Loucy (cell line): ENCODE data around the gene TGM2.

Experiments
- H2AFZ ChIP-seq: fragments of 200-600 bp; sonication (generic); 2 replicates; pipeline ENCODE4 v1.6.0; 2016; ENCODE audit warnings: antibody characterized with exemption, mild to moderate bottlenecking, low read length, moderate library complexity
- H3F3A ChIP-seq: fragments of 200-600 bp; 2 replicates; pipeline ENCODE4 v1.6.0; 2016; ENCODE audit warnings: antibody characterized with exemption, low read depth, mild to moderate bottlenecking
- H3K27me3 ChIP-seq: fragments of 200-600 bp; sonication (generic); 2 replicates; pipeline ENCODE4 v1.6.1; 2014; ENCODE audit warnings: low read length, mild to moderate bottlenecking; ENCODE audit not compliant: insufficient read depth, poor library complexity, severe bottlenecking
- H3K36me3 ChIP-seq: fragments of 200-600 bp; sonication (generic); 2 replicates; pipeline ENCODE4 v1.6.1; 2016; ENCODE audit warnings: low read length; ENCODE audit not compliant: insufficient read depth
- H3K4me1 ChIP-seq: fragments of 200-600 bp; sonication (generic); 2 replicates; pipeline ENCODE4 v1.5.1; 2014; ENCODE audit warnings: low read length, mild to moderate bottlenecking; ENCODE audit not compliant: insufficient read depth, poor library complexity, severe bottlenecking
- H3K4me2 ChIP-seq: fragments of 200-600 bp; sonication (generic); 2 replicates; pipeline ENCODE4 v1.6.0; 2014; ENCODE audit warnings: antibody characterized with exemption, low read length, low read depth, mild to moderate bottlenecking; ENCODE audit not compliant: poor library complexity, severe bottlenecking
- H3K4me3 ChIP-seq: fragments of 200-600 bp; sonication (generic); 2 replicates; pipeline ENCODE4 v1.5.1; 2014; ENCODE audit warnings: low read length, mild to moderate bottlenecking, mixed read lengths; ENCODE audit not compliant: poor library complexity, severe bottlenecking
- H3K79me2 ChIP-seq: fragments of 200-600 bp; sonication (generic); 2 replicates; pipeline ENCODE4 v1.6.1; 2014; ENCODE audit warnings: low read length; ENCODE audit not compliant: insufficient read depth
- H3K9ac ChIP-seq: fragments of 200-600 bp; sonication (generic); 2 replicates; pipeline ENCODE4 v1.6.0; 2014; ENCODE audit warnings: mild to moderate bottlenecking, low read depth, low read length, moderate library complexity; ENCODE audit not compliant: poor library complexity, severe bottlenecking
- H3K9me2 ChIP-seq: fragments of 200-600 bp; sonication (generic); replicated peaks from 2 replicates; pipeline ENCODE4 v1.6.1; 2016; ENCODE audit warnings: low read depth, low read length, mixed read lengths
- H3K9me3 ChIP-seq: fragments of 200-600 bp; sonication (generic); 2 replicates; pipeline ENCODE4 v1.6.1; 2014; ENCODE audit warnings: mild to moderate bottlenecking, antibody characterized with exemption, low read length, low read depth; ENCODE audit not compliant: insufficient read depth
- H4K20me1 ChIP-seq: fragments of 200-600 bp; sonication (generic); 2 replicates; pipeline ENCODE4 v1.6.0; 2014; ENCODE audit warnings: antibody characterized with exemption, low read length, mild to moderate bottlenecking; ENCODE audit not compliant: insufficient read depth, poor library complexity, severe bottlenecking
- CTCF ChIP-seq: fragments of 200-600 bp; sonication (generic); conservative IDR thresholded peaks from 2 replicates; pipeline ENCODE4 v1.5.1; 2014; ENCODE audit warnings: mild to moderate bottlenecking, antibody characterized with exemption, low read length
- EZH2phosphoT487 ChIP-seq: fragments of 200-600 bp; IDR thresholded peaks from 2 replicates; pipeline ENCODE4 v1.6.1; 2018; ENCODE audit warnings: antibody characterized with exemption, mild to moderate bottlenecking, moderate library complexity, borderline replicate concordance

Gene TGM2

GRCh38 chr20:38132910-38133501, 32.1 kb downstream of the TGM2 start:
- no peak overlapping the region for H3K4me3 ChIP-seq
- no peaks in the 10 kb centered on the region for H4K20me1 ChIP-seq
- no peaks in the 10 kb centered on the region for H3K27me3 ChIP-seq
- H3K36me3 ChIP-seq = no peaks in the 10 kb centered on the region
- no peaks in the 10 kb centered on the region for H3F3A ChIP-seq
- H3K9ac ChIP-seq = no peak overlapping the region
- no peaks in the 10 kb centered on the region for H3K9me3 ChIP-seq
- TF ChIP-seq CTCF (no peak), EZH2phosphoT487 (no peak)
- peaks cover 32% of the 10 kb centered on the region for H3K4me1 ChIP-seq
- H3K4me2 ChIP-seq = no peak overlapping the region
- H3K9me2 ChIP-seq = no peaks in the 10 kb centered on the region
- no peak overlapping the region for H2AFZ ChIP-seq
- no peaks in the 10 kb centered on the region for H3K79me2 ChIP-seq

DNA sequence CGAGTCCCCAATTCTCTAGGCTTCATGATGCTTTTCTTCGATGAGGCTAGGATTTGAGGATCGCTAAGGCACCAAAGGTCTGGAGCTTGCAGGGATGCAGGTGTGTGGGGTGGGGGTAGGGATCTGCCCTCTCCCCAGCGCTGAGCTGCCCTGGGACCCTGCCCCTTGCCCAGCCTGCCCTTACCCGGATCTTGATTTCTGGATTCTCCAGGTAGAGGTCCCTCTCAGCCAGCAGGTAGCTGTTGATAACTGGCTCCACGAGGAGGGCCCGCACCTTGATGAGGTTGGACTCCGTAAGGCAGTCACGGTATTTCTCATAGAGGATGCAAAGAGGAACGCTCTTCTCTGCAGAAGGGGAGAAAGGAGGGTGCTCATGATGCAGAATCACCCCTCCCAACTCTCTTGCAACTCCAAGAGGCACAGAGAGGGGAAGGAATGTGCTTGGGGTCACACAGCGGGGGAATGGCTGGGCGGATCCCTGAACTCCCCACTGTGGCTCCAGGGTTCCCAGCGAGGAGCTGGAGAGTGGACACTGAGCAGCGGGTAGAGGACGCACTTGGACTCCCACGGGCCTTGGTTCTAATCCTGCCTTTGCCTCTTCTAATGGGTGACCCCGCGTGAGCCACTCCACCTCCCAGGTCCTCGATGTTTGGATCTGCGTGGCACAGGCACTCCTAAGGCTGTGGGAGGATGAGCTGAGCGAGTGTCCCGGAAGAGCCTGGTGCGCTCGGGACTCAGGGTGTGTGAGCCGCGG, 32.7 kb downstream of the TGM2 start:
- no peak overlapping the region for H3K4me3 ChIP-seq
- no peak overlapping the region for H3K9ac ChIP-seq
- H3K4me1 ChIP-seq = peaks cover 32% of the 10 kb centered on the region
- H2AFZ ChIP-seq = no peak overlapping the region
- no peaks in the 10 kb centered on the region for H3K36me3 ChIP-seq
- no peak overlapping the region for H3K4me2 ChIP-seq
- TF ChIP-seq CTCF (no peak), EZH2phosphoT487 (no peak)
- no peaks in the 10 kb centered on the region for H4K20me1 ChIP-seq
- H3F3A ChIP-seq = no peaks in the 10 kb centered on the region
- no peaks in the 10 kb centered on the region for H3K27me3 ChIP-seq
- H3K9me2 ChIP-seq = no peaks in the 10 kb centered on the region
- H3K79me2 ChIP-seq = no peaks in the 10 kb centered on the region
- no peaks in the 10 kb centered on the region for H3K9me3 ChIP-seq

GRCh38 chr20:38131588-38132121, 33.4 kb downstream of the TGM2 start:
- Histone ChIP-seq H3K36me3 (no peaks in the 10 kb centered on the region), H3F3A (no peaks in the 10 kb centered on the region), H3K27me3 (no peaks in the 10 kb centered on the region), H3K4me3 (no peak overlapping the region), H3K79me2 (no peaks in the 10 kb centered on the region), H3K9ac (no peak overlapping the region), H2AFZ (no peak overlapping the region), H3K9me2 (no peaks in the 10 kb centered on the region), H3K4me2 (no peak overlapping the region), H4K20me1 (no peaks in the 10 kb centered on the region), H3K4me1 (peaks cover 32% of the 10 kb centered on the region), H3K9me3 (no peaks in the 10 kb centered on the region)
- TF ChIP-seq EZH2phosphoT487 = no peak
- no peak for TF ChIP-seq CTCF
